Measurements from ENCODE around the gene NANOS1.

Gene NANOS1

GRCh38 chr10:119061926-119062325 lies 32.4 kb downstream of the NANOS1 start:
- no peak for DNase-seq

DNA sequence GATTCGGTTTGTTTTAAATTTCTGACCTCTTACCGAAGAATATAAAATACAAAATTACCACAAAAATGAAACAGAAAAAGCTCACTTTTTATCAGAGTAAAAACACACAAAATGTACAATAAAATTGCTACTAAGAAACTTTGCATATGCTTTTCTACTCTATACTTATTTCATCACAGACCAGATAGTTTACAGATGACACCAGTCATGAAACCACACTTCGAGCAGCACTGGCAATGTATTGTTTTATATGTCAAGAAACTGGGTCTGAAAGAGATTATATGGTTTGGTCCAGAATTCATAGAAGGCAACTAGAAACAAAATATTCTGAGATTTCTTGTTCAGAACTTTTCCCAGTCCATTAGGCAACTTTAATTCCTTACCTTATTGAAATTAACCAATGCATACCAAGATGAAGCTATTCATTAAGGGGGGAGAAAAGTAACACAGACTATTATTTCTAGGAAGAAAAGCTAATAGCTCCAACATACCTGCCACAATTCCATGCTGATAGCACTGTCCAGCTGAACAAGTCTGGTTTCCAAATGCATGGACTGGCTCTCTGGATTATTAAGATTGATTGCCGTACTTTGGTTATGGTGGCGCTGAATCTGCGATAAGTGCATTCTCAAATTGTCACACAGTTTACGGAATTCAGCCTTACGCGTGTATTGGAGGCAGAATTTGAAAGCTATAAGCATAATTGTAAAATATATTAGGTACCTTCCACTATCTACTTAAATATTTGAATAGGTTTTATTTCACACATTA lies 41.1 kb downstream of the NANOS1 start:
- no peak for DNase-seq

DNA sequence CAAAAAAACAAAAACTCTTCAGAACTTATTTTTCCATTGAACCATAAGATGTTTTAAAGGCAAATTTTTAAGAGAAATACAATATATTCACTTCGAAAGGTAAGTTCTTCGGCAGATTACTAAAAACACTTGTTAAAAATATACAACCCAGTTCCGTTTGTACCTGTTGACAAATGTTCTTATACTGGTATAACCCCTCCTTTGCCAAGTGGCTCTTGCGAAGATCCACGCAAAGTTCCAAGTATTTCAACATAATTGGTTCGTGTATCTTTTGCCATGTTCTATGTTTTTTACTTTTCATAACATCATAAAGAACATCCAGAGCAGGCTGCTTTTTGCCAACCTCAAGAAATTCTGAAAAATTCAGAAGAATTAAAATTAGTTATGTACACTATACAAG lies 44.1 kb downstream of the NANOS1 start:
- no peak for DNase-seq

DNA sequence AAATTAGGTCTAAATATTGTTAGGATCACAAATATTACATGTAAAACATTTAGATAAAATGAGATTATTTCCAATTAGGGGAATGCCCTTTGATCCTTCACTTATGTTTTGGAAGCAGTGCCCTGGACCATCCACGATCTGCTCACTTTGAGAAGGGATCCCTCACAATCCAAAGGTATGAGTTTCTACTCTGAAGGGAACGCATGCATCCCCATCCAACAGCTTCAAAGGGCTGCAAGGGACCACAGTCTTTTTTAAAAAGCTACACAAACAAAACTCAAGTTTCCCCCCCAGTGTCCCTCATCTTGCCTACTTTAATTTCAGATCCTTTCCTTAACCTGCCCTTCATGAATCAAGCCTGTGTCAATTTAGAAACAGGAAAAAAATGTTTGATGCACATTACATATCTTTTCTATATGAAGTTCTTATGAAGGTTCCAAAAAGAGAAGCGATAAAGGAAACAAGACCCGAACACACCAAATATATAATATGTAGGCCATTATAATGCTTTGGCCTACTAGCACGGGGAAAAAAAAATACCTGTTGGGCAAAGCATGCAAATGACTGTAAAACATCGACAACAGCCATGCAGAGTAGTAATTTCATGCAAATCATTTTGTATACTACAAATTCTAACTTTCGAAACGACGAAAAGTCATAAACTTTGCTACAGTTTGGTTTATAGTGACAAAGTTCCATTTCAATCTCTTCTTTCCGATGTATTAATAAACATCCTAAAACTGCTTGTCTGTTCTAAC lies 49.1 kb downstream of the NANOS1 start:
- no peak for DNase-seq

DNA sequence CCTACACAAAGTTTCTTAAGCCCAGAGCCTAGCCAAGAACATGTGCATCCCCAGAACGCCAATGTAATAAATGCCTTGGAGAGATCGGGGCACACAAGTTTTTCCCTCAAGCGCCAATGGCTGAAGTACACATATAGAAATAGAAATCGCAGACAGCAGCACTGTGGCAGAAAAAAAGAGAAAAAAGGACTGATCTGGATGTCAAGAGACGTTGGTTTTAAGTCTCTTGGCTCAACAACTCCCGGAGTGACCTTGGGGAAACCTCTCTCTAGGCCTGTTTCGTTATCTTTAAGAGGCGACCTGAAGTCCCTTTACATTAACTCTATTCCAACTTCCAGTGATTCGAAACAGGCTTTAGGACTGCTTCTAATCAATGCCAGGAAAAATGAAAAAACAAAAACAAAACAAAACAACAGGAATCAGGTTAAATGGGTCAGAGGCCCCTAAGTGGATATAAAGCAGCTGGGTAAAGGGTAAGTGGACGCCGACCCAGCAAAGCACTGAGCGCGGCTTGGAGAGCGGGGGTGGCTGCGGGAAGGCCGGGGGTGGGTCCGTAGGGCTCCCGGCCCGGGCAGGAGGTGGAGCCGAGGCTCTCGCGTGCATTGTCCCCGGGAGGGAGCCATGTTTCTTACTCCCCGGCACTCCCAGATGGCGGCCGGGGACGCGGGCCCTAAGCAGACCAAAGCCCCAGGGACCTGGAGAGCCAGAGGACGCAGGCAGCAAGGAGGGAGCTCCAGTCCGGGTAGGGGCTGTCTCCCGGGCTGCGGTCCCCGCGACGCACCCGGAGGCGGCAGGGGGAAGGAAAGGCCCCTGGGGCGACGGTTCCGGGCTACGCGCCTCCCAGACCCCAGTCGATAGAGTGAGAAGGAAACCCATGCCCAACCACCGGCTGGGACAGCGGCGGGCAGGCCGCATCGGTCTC lies 50.3 kb downstream of the NANOS1 start:
- peak; percentile 71 for DNase-seq

DNA sequence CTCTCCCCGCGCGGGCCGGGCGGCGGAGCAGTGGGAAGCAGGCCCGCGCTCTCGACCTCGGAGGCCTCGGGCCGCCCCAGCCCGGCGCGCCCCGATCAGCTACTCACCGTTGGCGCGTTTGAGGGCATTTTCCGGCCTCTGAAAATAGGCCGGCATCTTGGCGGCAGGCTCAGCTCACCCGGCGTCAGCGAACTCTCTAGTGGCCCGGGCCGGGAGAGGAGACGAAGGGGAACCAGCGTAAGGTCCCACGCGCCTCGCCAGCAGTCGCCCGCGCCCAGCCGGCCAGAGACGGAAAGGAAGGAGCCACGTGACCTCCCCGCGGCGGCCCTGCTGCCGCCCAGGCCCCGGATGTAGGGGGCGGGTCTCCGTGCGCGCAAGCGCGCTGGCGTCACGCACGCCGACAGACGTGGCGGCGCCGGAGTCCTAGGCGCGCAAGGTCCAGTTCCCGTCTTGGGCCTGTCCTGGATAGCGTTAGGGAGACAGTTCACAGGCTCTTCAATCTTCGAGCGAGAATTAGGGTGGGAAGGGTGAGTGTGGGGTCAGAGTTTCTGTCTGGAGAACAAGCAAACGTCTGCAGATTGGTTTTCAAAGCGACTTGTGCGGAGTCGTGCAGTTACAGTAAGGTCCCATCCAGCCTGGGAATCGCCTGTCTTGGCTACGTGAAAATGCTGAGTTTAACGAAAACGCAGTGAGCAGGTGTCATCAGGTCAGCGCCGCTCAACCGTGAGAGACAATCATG lies 51.2 kb downstream of the NANOS1 start, which contains the start of gene EIF3A:
Gene EIF3A, minus strand, starts transcription at position 297 of the 739 bp plus-strand sequence. Its CDS starts 141 bp downstream, at position 156.
- DNase-seq: peak; percentile 93

All from NCI-H1436 (cell line).